ENCODE results near the gene FOXQ1.

DNA sequence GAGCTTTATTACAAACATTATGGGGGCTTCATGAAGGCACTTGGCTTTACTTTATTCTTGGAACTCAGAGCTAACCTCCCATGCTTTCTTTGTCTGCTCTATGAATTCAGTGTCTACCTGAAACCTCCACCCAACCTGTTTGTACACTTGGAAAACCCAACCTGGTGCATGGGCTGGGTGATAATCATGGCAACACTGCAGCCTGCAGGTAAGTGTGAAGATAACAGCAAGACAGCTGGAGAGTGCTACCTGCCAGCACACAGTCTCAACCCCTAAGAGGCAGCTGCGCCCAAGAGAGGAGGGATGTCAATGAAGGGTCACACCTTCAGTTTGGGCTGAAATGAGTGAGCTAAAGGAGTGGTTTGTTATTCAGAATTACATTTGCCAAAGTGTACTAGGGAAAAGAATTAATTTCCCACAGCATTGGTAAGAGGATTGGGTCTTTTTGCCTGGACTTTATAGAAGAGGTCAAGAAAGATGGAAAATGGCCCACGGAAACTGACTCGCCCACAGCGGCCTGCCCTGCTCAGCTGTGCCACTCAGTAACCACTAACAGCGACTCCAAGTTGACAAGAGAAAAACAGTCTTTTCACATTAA, 24.4 kb downstream of the FOXQ1 start:
- TF ChIP-seq POLR2AphosphoS5 (IDR thresholded peaks at IDR 0.05; ENCODE audit: low read depth, low read length): no peak
- TF ChIP-seq TAF1 (IDR thresholded peaks at IDR 0.05; ENCODE audit: borderline replicate concordance, insufficient read depth, low read length): no peak
- TF ChIP-seq, protein P1, sequence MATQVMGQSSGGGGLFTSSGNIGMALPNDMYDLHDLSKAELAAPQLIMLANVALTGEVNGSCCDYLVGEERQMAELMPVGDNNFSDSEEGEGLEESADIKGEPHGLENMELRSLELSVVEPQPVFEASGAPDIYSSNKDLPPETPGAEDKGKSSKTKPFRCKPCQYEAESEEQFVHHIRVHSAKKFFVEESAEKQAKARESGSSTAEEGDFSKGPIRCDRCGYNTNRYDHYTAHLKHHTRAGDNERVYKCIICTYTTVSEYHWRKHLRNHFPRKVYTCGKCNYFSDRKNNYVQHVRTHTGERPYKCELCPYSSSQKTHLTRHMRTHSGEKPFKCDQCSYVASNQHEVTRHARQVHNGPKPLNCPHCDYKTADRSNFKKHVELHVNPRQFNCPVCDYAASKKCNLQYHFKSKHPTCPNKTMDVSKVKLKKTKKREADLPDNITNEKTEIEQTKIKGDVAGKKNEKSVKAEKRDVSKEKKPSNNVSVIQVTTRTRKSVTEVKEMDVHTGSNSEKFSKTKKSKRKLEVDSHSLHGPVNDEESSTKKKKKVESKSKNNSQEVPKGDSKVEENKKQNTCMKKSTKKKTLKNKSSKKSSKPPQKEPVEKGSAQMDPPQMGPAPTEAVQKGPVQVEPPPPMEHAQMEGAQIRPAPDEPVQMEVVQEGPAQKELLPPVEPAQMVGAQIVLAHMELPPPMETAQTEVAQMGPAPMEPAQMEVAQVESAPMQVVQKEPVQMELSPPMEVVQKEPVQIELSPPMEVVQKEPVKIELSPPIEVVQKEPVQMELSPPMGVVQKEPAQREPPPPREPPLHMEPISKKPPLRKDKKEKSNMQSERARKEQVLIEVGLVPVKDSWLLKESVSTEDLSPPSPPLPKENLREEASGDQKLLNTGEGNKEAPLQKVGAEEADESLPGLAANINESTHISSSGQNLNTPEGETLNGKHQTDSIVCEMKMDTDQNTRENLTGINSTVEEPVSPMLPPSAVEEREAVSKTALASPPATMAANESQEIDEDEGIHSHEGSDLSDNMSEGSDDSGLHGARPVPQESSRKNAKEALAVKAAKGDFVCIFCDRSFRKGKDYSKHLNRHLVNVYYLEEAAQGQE (IDR thresholded peaks at IDR 0.05; ENCODE audit: insufficient read depth in 1 of 2, low read depth in 2 of 2, low read length in 2 of 2): no peak
- no peak for TF ChIP-seq SIN3A (IDR thresholded peaks at IDR 0.05; ENCODE audit: borderline replicate concordance, insufficient read depth, low read length)
- no peak for TF ChIP-seq FOXP2 (optimal IDR thresholded peaks at IDR 0.05; ENCODE audit: borderline replicate concordance, extremely low read depth, extremely low read length, insufficient read depth)
